IPS-18a (cell line): ENCODE results near the gene CEP57.

ENCODE experiments used
- H3K27ac ChIP-seq: one replicate; pipeline ENCODE4 v1.5.1; 2013; ENCODE audit warnings: low read length
- H3K27me3 ChIP-seq: one replicate; pipeline ENCODE4 v1.6.1; 2013; ENCODE audit warnings: mild to moderate bottlenecking, low read length; ENCODE audit not compliant: control insufficient read depth, insufficient read depth
- H3K36me3 ChIP-seq: one replicate; pipeline ENCODE4 v1.6.1; 2013; ENCODE audit warnings: low read depth, low read length; ENCODE audit not compliant: control insufficient read depth
- H3K4me1 ChIP-seq: one replicate; pipeline ENCODE4 v1.6.1; 2013; ENCODE audit warnings: low read depth, low read length; ENCODE audit not compliant: control insufficient read depth
- H3K4me3 ChIP-seq: one replicate; pipeline ENCODE4 v1.5.1; 2013; ENCODE audit warnings: low read length
- H3K9ac ChIP-seq: one replicate; pipeline ENCODE4 v1.6.1; 2013; ENCODE audit warnings: mild to moderate bottlenecking, low read length, moderate library complexity
- H3K9me3 ChIP-seq: one replicate; pipeline ENCODE4 v1.6.1; 2013; ENCODE audit warnings: low read depth, low read length; ENCODE audit not compliant: control insufficient read depth

Gene CEP57

DNA sequence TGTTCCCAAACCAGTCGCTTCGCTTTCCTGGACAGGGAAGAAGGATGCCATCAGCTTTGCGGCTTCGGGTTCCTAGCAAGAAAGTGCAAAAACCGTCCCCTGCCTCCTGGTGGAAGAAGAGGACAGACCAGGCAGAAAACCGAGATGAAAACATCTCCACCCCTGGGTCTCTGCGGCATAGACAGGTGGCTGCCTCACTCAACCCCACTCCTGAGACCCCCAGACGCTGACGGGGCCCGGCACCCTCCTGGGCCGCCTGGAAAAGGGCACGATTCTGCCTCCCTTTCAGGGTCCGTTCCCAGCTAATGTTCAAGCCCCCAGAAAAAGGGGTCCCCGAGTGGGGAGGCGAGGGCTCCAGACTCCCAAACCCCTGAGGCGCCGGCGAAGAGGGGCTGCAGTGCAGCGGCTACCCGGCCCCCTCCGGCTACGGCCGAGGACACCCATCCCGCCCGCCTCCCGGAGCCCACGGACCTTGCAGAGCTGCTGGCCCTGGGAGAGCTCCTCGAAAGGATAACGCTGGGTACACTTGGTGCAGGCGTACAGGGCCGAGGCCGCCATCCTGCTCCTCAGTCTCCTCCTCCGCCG is 1.3 kb upstream of the CEP57 start:
- Histone ChIP-seq H3K9me3 (no peaks in the 10 kb centered on the region), H3K9ac (peak overlapping the region; percentile 99), H3K27me3 (no peaks in the 10 kb centered on the region), H3K4me3 (peak overlapping the region; percentile 97), H3K27ac (peak overlapping the region; percentile 0), H3K4me1 (peaks cover 14% of the 10 kb centered on the region), H3K36me3 (peaks cover 33% of the 10 kb centered on the region)

DNA sequence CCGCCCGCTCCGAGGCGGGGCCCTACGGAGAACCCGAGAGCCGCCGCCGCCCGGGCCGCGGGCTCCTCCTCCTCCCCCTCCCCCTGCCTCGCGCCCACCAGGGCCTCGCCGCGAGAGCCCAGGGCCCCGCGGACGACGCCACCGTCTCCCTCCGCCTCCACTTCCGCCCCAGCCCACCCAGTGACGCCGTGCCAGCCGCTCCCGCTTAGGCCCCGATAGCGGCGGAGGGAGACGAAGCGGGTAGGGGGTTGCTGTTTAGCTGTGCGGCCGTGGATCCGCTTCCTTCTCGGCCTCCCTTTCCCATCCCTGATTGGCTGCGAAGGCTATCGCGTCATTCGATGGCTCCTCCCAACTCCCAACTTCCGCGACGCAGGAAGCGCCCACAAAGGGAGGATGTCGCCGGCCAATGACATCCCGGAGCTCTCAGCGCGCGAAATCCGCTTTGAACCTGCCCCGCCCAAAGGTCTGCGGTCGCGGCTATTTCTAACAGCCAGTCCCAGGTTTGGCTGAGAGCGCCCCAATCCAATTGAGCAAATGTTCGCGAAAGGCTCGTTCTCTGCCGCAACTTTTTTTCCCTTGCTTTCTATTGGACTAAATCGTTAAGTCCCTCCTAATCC is 684 bp upstream of the CEP57 start, which contains the start of gene FAM76B:
TSS of gene FAM76B (minus strand) at position 277 of the 617 bp plus-strand sequence. CDS start 304 bp downstream, outside the sequence.
- Histone ChIP-seq H3K27ac (peak within 1 kb of the TSS; percentile 100), H3K9ac (peak within 1 kb of the TSS; percentile 99), H3K4me1 (peaks cover 14% of the 10 kb centered on the region), H3K36me3 (peaks cover 28% of the 10 kb centered on the region), H3K4me3 (peak within 1 kb of the TSS; percentile 97), H3K9me3 (no peaks in the 10 kb centered on the region), H3K27me3 (no peaks in the 10 kb centered on the region)

DNA sequence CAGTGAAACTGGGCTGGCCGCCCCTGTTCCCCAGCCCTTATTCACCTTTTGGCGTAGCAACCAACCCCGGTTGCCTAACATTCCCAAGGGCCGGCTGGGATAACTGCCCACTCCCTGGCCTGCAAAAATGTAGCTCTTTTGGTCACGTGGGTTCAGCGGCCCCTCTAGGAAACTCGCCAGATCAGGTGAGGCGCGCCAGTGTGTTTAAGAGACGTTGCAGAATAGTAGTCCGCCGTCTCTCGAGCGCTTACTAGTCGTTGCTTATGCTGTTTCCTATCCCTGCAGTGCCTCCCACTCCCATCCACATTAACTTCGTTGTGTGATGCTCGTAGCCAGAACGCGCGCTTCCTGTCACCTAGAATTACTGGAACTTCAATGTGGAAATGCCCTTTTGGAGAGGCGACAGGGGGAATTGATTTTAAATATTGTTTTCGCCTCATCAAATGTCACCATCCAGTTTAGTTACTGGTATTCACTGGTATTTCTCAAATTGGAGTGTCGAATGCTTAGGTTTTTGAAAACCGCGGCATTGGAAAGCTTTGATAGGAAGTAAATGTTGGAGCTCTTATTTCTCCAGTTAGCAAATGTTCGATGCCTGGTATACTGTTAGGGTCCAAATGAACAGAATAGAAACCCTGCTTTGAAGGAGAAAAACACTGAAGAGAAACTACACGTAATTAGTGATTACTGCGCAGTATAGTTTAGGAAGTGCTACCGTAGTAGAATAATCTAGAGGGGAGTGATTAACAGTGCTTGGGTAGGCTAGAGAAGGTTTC is 823 bp downstream of the CEP57 start:
- Histone ChIP-seq H3K36me3 (peaks cover 13% of the 10 kb centered on the region), H3K9ac (peak overlapping the region; percentile 99), H3K9me3 (no peaks in the 10 kb centered on the region), H3K4me3 (peak overlapping the region; percentile 97), H3K4me1 (peaks cover 14% of the 10 kb centered on the region), H3K27ac (peak overlapping the region; percentile 100), H3K27me3 (no peaks in the 10 kb centered on the region)

DNA sequence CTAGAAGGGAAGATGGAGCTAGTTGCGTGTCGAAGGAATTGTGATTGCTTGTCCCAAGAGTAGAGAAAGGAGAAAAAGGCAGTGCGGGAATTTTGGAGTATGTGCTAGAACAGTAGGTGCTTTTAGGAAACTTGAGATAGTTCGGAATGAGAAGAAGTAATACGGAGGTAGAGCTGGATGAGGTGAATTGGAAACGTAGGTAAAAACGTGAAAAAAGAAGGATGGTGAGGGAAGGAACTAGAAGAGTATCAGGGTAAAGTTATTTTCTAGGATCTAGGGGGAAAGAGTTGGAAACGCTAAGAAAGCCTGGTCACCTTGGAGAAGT is 1.4 kb downstream of the CEP57 start:
- Histone ChIP-seq H3K27me3 (no peaks in the 10 kb centered on the region), H3K27ac (no peak overlapping the region), H3K4me1 (peaks cover 14% of the 10 kb centered on the region), H3K9ac (peak overlapping the region; percentile 99), H3K36me3 (peaks cover 8% of the 10 kb centered on the region), H3K4me3 (peak overlapping the region; percentile 97), H3K9me3 (no peaks in the 10 kb centered on the region)

DNA sequence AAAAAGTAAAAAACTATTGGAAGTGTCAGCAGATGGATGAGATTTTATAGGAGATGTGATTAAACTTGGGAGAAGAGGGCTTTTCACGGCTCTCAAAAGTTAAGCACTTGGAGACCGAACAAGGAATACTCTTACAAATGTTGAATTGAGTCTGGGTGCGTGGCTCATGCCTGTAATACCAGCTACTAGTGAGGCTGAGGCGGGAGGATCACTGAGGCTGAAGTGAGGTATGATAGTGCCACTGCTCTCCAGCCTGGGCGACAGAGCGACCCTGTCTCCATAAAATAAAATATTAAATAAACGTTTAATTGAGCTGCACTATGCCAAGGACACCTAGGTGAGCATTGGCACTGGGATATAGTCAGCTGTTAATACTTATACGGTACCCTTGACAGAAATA is 1.9 kb downstream of the CEP57 start:
- Histone ChIP-seq H3K9ac (no peak overlapping the region), H3K4me3 (peak overlapping the region; percentile 97), H3K27me3 (no peaks in the 10 kb centered on the region), H3K4me1 (peaks cover 14% of the 10 kb centered on the region), H3K27ac (no peak overlapping the region), H3K36me3 (peaks cover 4% of the 10 kb centered on the region), H3K9me3 (no peaks in the 10 kb centered on the region)

DNA sequence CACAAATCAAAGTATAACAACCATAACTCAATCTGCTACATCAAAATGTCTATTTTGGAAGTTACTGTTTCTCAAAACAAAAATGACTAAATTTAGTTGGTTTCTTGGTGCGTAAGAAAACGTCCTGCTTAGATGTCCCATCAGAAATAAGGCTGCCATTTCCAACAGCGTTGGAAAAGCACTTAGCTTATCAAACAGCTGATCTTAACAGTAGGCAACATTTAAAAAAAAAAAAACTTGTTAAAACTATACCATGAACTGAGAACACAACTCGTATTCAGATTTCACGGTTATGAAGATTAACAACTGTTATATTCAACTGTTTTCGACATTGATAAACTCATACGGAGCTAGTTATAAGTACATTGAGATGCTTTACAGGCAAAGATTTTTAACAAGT is 2.4 kb downstream of the CEP57 start:
- H3K9me3 ChIP-seq: no peaks in the 10 kb centered on the region
- H3K4me1 ChIP-seq: peaks cover 14% of the 10 kb centered on the region
- no peaks in the 10 kb centered on the region for H3K27me3 ChIP-seq
- no peak overlapping the region for H3K27ac ChIP-seq
- H3K9ac ChIP-seq: no peak overlapping the region
- H3K4me3 ChIP-seq: no peak overlapping the region
- H3K36me3 ChIP-seq: no peaks in the 10 kb centered on the region

DNA sequence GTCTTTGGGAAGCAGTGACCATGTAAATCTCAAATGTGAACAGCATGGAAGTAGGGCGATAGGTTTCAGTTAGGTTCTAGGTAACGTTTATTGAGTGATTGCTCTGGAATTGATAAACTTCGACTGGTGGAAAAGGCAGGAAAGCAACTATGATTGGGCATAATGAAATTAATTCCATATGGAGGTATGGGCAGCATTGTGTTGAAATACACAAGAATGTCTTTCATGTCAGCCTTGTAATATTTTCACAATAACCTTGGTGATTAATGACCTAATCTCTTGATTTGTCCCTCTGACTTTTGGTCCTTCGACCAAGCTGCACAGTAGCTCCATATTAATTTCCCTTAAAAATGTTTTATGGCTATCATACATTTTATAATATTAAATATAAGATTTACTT is 2.8 kb downstream of the CEP57 start:
- Histone ChIP-seq H3K4me1 (peaks cover 10% of the 10 kb centered on the region), H3K4me3 (no peak overlapping the region), H3K9me3 (no peaks in the 10 kb centered on the region), H3K27me3 (no peaks in the 10 kb centered on the region), H3K27ac (no peak overlapping the region), H3K9ac (no peak overlapping the region), H3K36me3 (no peaks in the 10 kb centered on the region)

DNA sequence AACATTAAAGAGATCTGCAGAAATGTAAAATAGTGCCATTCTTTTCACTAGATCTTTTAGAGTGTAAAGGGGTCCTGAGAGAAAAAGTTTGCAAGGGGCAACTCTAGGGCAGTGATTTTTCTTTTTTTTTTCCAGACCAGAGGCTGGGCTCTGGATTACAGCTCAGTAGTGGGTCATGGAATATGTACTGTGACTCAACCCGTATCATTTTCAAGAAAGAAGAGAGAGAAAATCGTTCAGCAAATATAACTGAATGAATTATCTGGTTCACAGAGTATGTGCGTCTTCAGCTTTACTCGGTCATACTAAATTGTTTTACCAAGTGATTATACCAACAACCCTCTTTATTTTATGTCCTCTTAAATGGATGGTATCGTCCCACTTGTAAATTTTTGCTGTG is 3.8 kb downstream of the CEP57 start:
- H3K36me3 ChIP-seq: peaks cover 2% of the 10 kb centered on the region
- H3K27me3 ChIP-seq: no peaks in the 10 kb centered on the region
- no peak overlapping the region for H3K9ac ChIP-seq
- H3K9me3 ChIP-seq: no peaks in the 10 kb centered on the region
- H3K4me3 ChIP-seq: no peak overlapping the region
- no peak overlapping the region for H3K27ac ChIP-seq
- H3K4me1 ChIP-seq: peaks cover 5% of the 10 kb centered on the region

DNA sequence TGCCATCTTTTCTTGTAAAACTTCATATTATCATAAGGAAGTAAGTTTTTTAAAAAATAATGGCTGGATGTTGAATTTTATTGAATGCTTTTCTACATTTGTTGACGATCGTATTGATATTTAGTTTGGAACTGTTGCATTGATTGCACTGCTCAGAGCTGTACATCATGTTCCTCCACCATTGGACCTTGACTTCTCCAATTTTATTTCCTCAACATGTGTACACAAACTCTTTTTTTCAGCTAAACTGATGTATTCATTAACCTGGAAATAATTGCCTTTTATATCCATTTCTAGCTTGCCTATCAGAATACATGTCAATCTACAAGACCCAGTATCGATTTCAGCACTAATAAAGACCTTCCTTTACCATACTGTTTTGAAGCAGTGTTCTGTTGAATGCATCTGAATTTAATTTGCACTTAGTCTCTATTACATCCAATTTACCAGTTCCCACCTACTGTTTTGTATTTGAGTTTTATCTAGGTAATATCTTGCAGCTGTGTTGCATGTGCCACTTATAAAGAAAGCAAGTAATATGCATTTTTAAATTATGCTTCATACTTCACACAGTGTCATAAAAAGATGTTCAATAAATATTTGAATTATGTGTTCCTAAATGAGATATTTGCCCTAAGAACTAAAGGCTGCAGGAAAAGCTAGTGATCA is 5.5 kb downstream of the CEP57 start:
- Histone ChIP-seq H3K4me1 (peaks cover 5% of the 10 kb centered on the region), H3K27ac (no peak overlapping the region), H3K27me3 (no peaks in the 10 kb centered on the region), H3K9me3 (no peaks in the 10 kb centered on the region), H3K4me3 (no peak overlapping the region), H3K9ac (no peak overlapping the region), H3K36me3 (peaks cover 18% of the 10 kb centered on the region)

DNA sequence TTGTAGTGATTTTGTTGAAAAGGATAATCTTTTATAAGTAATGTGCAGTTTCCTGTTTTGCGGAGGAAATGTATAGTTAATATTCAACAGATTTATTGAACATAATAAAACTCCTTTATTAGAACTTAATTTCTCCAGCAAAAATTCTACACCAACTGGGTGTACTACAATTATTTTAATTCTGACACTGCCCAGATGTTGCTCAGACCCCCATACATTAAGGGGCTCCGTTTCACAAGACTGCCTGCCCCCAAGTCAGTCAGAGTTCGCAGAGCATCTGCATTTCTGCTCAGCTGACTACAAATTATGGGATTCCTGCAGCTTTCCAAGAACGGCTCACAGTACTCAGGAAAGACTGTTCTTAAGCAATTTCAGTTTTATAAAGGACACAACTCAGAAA is 6.2 kb downstream of the CEP57 start:
- no peaks in the 10 kb centered on the region for H3K27me3 ChIP-seq
- peaks cover 4% of the 10 kb centered on the region for H3K4me1 ChIP-seq
- H3K4me3 ChIP-seq: no peak overlapping the region
- peaks cover 25% of the 10 kb centered on the region for H3K36me3 ChIP-seq
- H3K27ac ChIP-seq: no peak overlapping the region
- H3K9ac ChIP-seq: no peak overlapping the region
- H3K9me3 ChIP-seq: no peaks in the 10 kb centered on the region

DNA sequence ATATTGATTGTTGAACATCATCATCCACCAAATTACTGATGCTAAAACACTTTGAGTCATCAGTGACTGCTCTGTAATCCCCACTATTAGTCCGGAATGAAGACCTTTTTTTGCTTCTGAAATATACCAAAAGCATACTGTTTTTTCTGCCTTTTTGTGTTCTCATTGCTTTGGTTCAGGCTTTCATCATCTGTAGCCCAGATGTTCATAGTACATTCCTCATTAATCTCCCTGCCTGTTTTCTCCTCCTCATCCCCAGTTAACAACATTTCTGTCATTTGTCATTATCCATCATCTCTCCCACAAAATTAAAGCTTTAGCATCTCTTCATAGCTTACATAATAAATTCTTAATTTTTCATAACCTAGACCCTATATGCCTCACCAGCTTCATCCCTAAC is 9.2 kb downstream of the CEP57 start:
- Histone ChIP-seq H3K36me3 (peaks cover 43% of the 10 kb centered on the region), H3K9me3 (no peaks in the 10 kb centered on the region), H3K27ac (no peak overlapping the region), H3K4me3 (no peak overlapping the region), H3K9ac (no peak overlapping the region), H3K4me1 (no peaks in the 10 kb centered on the region), H3K27me3 (no peaks in the 10 kb centered on the region)
